Astrocyte of the cerebellum (primary cell): ENCODE results near the gene RAI14.
"Not testable (repeated sequence)": the region's sequence is repeated elsewhere in the genome, so short reads cannot be mapped to it uniquely, and the experiment has no call there.

Source experiments
- DNase-seq: peaks from one replicate; pipeline ENCODE4 v3.0.0-alpha.2; 2011; ENCODE audit warnings: low read depth
- H3K4me3 ChIP-seq: 2 replicates; pipeline ENCODE4 v1.5.1; 2011; ENCODE audit warnings: mild to moderate bottlenecking, low read depth, low read length, moderate library complexity
- CTCF ChIP-seq: IDR thresholded peaks from 2 replicates; pipeline ENCODE4 v1.5.1; 2012; ENCODE audit warnings: low read length, low read depth, moderate library complexity, mild to moderate bottlenecking; ENCODE audit errors: missing control alignments
- in situ Hi-C: cut with HindIII; loops from 2 replicates; pipeline ENCODE4 v1.10.0; 2017; ENCODE audit warnings: low sequenced_read_pairs

Gene RAI14

GRCh38 chr5:34718516-34718915 is 62.4 kb downstream of the RAI14 start:
- H3K4me3 ChIP-seq = no peak overlapping the region
- DNase-seq = no peak
- TF ChIP-seq CTCF = no peak
- in situ Hi-C loops = no loop called here

GRCh38 chr5:34719029-34719428 is 62.9 kb downstream of the RAI14 start:
- no peak overlapping the region for H3K4me3 ChIP-seq
- TF ChIP-seq CTCF = no peak
- no peak for DNase-seq
- in situ Hi-C loops = no loop called here

DNA sequence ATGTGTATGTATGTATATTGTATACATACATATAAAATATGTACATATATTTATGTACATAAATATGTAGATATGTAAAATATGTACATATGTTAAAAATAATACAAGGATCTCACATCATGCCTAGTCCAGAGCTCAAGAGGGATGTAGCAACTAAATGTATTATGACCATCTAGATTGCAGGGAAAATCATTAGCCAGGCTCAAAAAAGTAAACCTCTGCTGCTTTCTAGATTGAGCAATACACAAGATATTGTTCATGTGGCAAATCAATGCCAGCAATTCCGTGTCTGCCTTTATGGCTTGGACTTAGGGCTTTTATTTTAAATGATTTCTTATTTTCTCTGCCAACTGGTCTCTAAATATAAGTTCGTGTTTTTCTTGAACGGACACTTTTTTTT is 65.2 kb downstream of the RAI14 start:
- TF ChIP-seq CTCF = no peak
- H3K4me3 ChIP-seq = no peak overlapping the region
- DNase-seq = no peak
- in situ Hi-C loops = no loop called here

- no peak for TF ChIP-seq CTCF
- in situ Hi-C loops = no loop called here
- H3K4me3 ChIP-seq = no peak overlapping the region
- no peak for DNase-seq
These were observed 66.1 kb downstream of the RAI14 start for GRCh38 chr5:34722183-34722582.

DNA sequence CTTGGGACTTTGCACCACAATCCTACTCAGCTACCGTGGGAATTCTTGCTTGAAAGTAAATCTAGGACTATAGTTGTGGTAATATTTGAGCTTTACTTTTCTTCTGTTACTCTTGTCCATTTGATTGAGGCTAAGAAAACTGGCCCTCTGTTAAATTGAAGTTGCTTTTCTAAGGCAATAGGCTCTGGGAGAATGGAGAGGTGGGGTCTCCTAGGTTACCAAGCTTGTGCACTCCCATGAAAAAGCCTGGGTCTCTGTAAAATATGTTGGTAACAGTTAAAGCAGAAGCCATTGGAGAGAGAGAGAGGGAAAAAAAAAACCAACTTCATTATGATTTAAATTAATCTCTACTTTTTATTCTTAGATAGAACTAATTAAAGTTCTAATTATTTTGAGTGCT is 68.6 kb downstream of the RAI14 start:
- in situ Hi-C loops = no loop called here
- no peak overlapping the region for H3K4me3 ChIP-seq
- TF ChIP-seq CTCF = no peak
- DNase-seq = no peak

GRCh38 chr5:34727166-34727749 is 71.1 kb downstream of the RAI14 start:
- in situ Hi-C loops, DNase-seq, H3K4me3 ChIP-seq: not testable (repeated sequence)

DNA sequence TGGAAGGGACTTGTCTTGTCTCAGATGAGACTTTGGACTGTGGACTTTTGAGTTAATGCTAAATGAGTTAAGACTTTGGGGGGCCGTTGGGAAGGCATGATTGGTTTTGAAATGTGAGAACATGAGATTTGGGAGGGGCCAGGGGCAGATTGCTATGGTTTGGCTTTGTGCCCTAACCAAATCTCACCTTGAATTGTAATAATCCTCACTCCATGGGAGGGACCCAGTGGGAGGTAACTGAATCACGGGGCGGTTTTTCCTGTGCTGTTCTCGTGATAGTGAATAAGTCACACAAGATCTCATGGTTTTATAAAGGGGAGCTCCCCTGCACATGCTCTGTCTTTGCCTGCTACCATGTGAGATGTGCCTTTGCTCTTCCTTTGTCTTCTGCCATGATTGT is 72.1 kb downstream of the RAI14 start:
- DNase-seq = no peak
- no peak for TF ChIP-seq CTCF
- in situ Hi-C loops = no loop called here
- H3K4me3 ChIP-seq = no peak overlapping the region
